ENCODE results near the gene USP17L21.
"Not testable (repeated sequence)": the region's sequence is repeated elsewhere in the genome, so short reads cannot be mapped to it uniquely, and the experiment has no call there.

USP17L21 gene

DNA sequence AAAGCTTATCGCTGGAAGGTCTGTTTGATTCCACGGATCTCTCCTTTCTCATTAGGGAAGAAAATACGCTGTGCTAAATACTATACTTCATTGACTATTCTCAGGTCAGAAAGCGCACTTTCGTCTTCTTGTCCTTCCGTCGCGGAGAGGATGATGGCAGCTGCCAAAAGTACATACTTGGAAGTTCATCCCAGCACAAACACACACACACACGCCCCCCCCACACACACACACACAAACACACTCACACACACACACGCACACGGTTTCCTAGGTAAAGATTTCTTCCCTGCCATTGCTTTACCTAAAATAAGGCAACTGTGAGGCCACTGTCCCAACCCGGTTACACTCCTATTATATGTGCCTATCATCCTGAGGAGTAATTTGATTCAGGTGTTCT, 24.2 kb upstream of the USP17L21 start:
- H3K4me1 ChIP-seq (ENCODE audit: control extremely low read depth in 1 of 4, control insufficient read depth in 4 of 4, insufficient read depth in 4 of 4, low read length in 3 of 4); POLR2A ChIA-PET; H3K9me3 ChIP-seq (ENCODE audit: control extremely low read depth in 1 of 5, control insufficient read depth in 4 of 5, insufficient read depth in 2 of 5, low read depth in 1 of 5, low read length in 4 of 5); H3K27me3 ChIP-seq (replicated peaks in 2 of 5; ENCODE audit: control insufficient read depth in 4 of 5, insufficient read depth in 5 of 5, low read length in 4 of 5); H3K27ac ChIP-seq (ENCODE audit: insufficient read depth in 1 of 2, low read depth in 1 of 2, low read length in 2 of 2, poor library complexity in 1 of 2, severe bottlenecking in 2 of 2); H3K4me3 ChIP-seq (ENCODE audit: control insufficient read depth in 1 of 7, extremely low read depth in 1 of 7, insufficient read depth in 4 of 7, low read depth in 2 of 7, low read length in 6 of 7); H3K36me3 ChIP-seq (ENCODE audit: control insufficient read depth in 4 of 4, insufficient read depth in 4 of 4, low read length in 3 of 4); CTCF ChIA-PET: not testable (repeated sequence)
- DNase-seq: peak in 1 of 3 donors; percentile 0
- WGBS (ENCODE audit: insufficient coverage): no CpG with 5 or more reads among the region's 12 CpGs

DNA sequence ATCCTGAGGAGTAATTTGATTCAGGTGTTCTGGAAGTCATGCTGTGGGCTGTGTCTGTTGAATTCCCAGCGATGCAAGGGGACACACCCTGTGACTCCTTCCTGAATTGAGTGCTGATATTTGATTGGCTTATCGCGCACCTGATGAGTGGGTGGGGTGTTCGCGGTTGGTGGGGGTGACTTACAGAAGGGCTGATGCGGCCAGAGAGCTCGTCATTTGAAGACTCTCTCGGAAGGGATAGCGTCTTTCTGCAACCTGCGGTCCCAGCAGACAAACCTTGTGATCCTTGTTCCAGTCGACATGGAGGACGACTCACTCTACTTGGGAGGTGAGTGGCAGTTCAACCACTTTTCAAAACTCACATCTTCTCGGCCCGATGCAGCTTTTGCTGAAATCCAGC, 19.1 kb upstream of the USP17L21 start, which contains the start of gene USP17L17:
Gene USP17L17, plus strand, starts transcription at position 301 of the 400 bp plus-strand sequence. Its CDS starts 0 bp downstream, at position 301.
- H3K36me3 ChIP-seq (ENCODE audit: control insufficient read depth in 4 of 4, insufficient read depth in 4 of 4, low read length in 3 of 4); DNase-seq; CTCF ChIA-PET; H3K27ac ChIP-seq (ENCODE audit: insufficient read depth in 1 of 2, low read depth in 1 of 2, low read length in 2 of 2, poor library complexity in 1 of 2, severe bottlenecking in 2 of 2); POLR2A ChIA-PET; H3K4me3 ChIP-seq (ENCODE audit: control insufficient read depth in 1 of 7, extremely low read depth in 1 of 7, insufficient read depth in 4 of 7, low read depth in 2 of 7, low read length in 6 of 7); H3K27me3 ChIP-seq (replicated peaks in 2 of 5; ENCODE audit: control insufficient read depth in 4 of 5, insufficient read depth in 5 of 5, low read length in 4 of 5); H3K4me1 ChIP-seq (ENCODE audit: control extremely low read depth in 1 of 4, control insufficient read depth in 4 of 4, insufficient read depth in 4 of 4, low read length in 3 of 4); H3K9me3 ChIP-seq (ENCODE audit: control extremely low read depth in 1 of 5, control insufficient read depth in 4 of 5, insufficient read depth in 2 of 5, low read depth in 1 of 5, low read length in 4 of 5): not testable (repeated sequence)
- no CpG with 5 or more reads among the region's 14 CpGs for WGBS (ENCODE audit: insufficient coverage)

DNA sequence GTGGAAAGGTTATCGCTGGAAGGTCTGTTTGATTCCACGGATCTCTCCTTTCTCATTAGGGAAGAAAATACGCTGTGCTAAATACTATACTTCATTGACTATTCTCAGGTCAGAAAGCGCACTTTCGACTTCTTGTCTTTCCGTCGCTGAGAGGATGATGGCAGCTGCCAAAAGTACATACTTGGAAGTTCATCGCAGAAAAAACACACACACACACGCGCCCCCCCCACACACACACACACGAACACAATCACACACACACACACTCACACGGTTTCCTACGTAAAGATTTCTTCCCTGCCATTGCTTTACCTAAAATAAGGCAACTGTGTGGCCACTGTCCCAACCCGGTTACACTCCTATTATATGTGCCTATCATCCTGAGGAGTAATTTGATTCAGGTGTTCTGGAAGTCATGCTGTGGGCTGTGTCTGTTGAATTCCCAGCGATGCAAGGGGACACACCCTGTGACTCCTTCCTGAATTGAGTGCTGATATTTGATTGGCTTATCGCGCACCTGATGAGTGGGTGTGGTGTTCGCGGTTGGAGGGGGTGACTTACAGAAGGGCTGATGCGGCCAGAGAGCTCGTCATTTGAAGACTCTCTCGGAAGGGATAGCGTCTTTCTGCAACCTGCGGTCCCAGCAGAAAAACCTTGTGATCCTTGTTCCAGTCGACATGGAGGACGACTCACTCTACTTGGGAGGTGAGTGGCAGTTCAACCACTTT, 14.6 kb upstream of the USP17L21 start, which contains the start of gene USP17L18:
Gene USP17L18, plus strand, starts transcription at position 678 of the 728 bp plus-strand sequence. Its CDS starts 0 bp downstream, at position 678.
- POLR2A ChIA-PET; H3K4me1 ChIP-seq (ENCODE audit: control extremely low read depth in 1 of 4, control insufficient read depth in 4 of 4, insufficient read depth in 4 of 4, low read length in 3 of 4); H3K27me3 ChIP-seq (replicated peaks in 2 of 5; ENCODE audit: control insufficient read depth in 4 of 5, insufficient read depth in 5 of 5, low read length in 4 of 5); H3K4me3 ChIP-seq (ENCODE audit: control insufficient read depth in 1 of 7, extremely low read depth in 1 of 7, insufficient read depth in 4 of 7, low read depth in 2 of 7, low read length in 6 of 7); H3K36me3 ChIP-seq (ENCODE audit: control insufficient read depth in 4 of 4, insufficient read depth in 4 of 4, low read length in 3 of 4); DNase-seq; CTCF ChIA-PET; H3K27ac ChIP-seq (ENCODE audit: insufficient read depth in 1 of 2, low read depth in 1 of 2, low read length in 2 of 2, poor library complexity in 1 of 2, severe bottlenecking in 2 of 2); H3K9me3 ChIP-seq (ENCODE audit: control extremely low read depth in 1 of 5, control insufficient read depth in 4 of 5, insufficient read depth in 2 of 5, low read depth in 1 of 5, low read length in 4 of 5): not testable (repeated sequence)
- WGBS (ENCODE audit: insufficient coverage): no CpG with 5 or more reads among the region's 26 CpGs

DNA sequence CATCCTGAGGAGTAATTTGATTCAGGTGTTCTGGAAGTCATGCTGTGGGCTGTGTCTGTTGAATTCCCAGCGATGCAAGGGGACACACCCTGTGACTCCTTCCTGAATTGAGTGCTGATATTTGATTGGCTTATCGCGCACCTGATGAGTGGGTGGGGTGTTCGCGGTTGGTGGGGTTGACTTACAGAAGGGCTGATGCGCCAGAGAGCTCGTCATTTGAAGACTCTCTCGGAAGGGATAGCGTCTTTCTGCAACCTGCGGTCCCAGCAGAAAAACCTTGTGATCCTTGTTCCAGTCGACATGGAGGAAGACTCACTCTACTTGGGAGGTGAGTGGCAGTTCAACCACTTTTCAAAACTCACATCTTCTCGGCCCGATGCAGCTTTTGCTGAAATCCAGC, 9.6 kb upstream of the USP17L21 start, which contains the start of gene USP17L19:
Gene USP17L19, plus strand, starts transcription at position 301 of the 400 bp plus-strand sequence. Its CDS starts 0 bp downstream, at position 301.
- POLR2A ChIA-PET; H3K4me1 ChIP-seq (ENCODE audit: control extremely low read depth in 1 of 4, control insufficient read depth in 4 of 4, insufficient read depth in 4 of 4, low read length in 3 of 4); H3K27me3 ChIP-seq (replicated peaks in 2 of 5; ENCODE audit: control insufficient read depth in 4 of 5, insufficient read depth in 5 of 5, low read length in 4 of 5); H3K36me3 ChIP-seq (ENCODE audit: control insufficient read depth in 4 of 4, insufficient read depth in 4 of 4, low read length in 3 of 4); H3K9me3 ChIP-seq (ENCODE audit: control extremely low read depth in 1 of 5, control insufficient read depth in 4 of 5, insufficient read depth in 2 of 5, low read depth in 1 of 5, low read length in 4 of 5); DNase-seq; CTCF ChIA-PET; H3K27ac ChIP-seq (ENCODE audit: insufficient read depth in 1 of 2, low read depth in 1 of 2, low read length in 2 of 2, poor library complexity in 1 of 2, severe bottlenecking in 2 of 2); H3K4me3 ChIP-seq (ENCODE audit: control insufficient read depth in 1 of 7, extremely low read depth in 1 of 7, insufficient read depth in 4 of 7, low read depth in 2 of 7, low read length in 6 of 7): not testable (repeated sequence)
- WGBS (ENCODE audit: insufficient coverage): no CpG with 5 or more reads among the region's 13 CpGs

DNA sequence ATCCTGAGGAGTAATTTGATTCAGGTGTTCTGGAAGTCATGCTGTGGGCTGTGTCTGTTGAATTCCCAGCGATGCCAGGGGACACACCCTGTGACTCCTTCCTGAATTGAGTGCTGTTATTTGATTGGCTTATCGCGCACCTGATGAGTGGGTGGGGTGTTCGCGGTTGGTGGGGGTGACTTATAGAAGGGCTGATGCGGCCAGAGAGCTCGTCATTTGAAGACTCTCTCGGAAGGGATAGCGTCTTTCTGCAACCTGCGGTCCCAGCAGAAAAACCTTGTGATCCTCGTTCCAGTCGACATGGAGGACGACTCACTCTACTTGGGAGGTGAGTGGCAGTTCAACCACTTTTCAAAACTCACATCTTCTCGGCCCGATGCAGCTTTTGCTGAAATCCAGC, 4.8 kb upstream of the USP17L21 start, which contains the start of gene USP17L20:
Gene USP17L20, plus strand, starts transcription at position 301 of the 400 bp plus-strand sequence. Its CDS starts 0 bp downstream, at position 301.
- POLR2A ChIA-PET; H3K4me3 ChIP-seq (ENCODE audit: control insufficient read depth in 1 of 7, extremely low read depth in 1 of 7, insufficient read depth in 4 of 7, low read depth in 2 of 7, low read length in 6 of 7): not testable (repeated sequence)
- WGBS (ENCODE audit: insufficient coverage): no CpG with 5 or more reads among the region's 15 CpGs

DNA sequence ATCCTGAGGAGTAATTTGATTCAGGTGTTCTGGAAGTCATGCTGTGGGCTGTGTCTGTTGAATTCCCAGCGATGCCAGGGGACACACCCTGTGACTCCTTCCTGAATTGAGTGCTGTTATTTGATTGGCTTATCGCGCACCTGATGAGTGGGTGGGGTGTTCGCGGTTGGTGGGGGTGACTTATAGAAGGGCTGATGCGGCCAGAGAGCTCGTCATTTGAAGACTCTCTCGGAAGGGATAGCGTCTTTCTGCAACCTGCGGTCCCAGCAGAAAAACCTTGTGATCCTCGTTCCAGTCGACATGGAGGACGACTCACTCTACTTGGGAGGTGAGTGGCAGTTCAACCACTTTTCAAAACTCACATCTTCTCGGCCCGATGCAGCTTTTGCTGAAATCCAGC, 4.6 kb downstream of the USP17L21 start, which contains the start of gene USP17L22:
Gene USP17L22, plus strand, starts transcription at position 301 of the 400 bp plus-strand sequence. Its CDS starts 0 bp downstream, at position 301.
- no CpG with 5 or more reads among the region's 15 CpGs for WGBS (ENCODE audit: insufficient coverage)
- H3K27me3 ChIP-seq (replicated peaks in 2 of 5; ENCODE audit: control insufficient read depth in 4 of 5, insufficient read depth in 5 of 5, low read length in 4 of 5); CTCF ChIA-PET; H3K27ac ChIP-seq (ENCODE audit: insufficient read depth in 1 of 2, low read depth in 1 of 2, low read length in 2 of 2, poor library complexity in 1 of 2, severe bottlenecking in 2 of 2); H3K9me3 ChIP-seq (ENCODE audit: control extremely low read depth in 1 of 5, control insufficient read depth in 4 of 5, insufficient read depth in 2 of 5, low read depth in 1 of 5, low read length in 4 of 5); POLR2A ChIA-PET; H3K4me3 ChIP-seq (ENCODE audit: control insufficient read depth in 1 of 7, extremely low read depth in 1 of 7, insufficient read depth in 4 of 7, low read depth in 2 of 7, low read length in 6 of 7); H3K36me3 ChIP-seq (ENCODE audit: control insufficient read depth in 4 of 4, insufficient read depth in 4 of 4, low read length in 3 of 4); DNase-seq; H3K4me1 ChIP-seq (ENCODE audit: control extremely low read depth in 1 of 4, control insufficient read depth in 4 of 4, insufficient read depth in 4 of 4, low read length in 3 of 4): not testable (repeated sequence)

More for the DNA sequence above, 4.8 kb upstream of the USP17L21 start, which contains the start of gene USP17L20:
- CTCF ChIA-PET; H3K27ac ChIP-seq (ENCODE audit: insufficient read depth in 1 of 2, low read depth in 1 of 2, low read length in 2 of 2, poor library complexity in 1 of 2, severe bottlenecking in 2 of 2); H3K9me3 ChIP-seq (ENCODE audit: control extremely low read depth in 1 of 5, control insufficient read depth in 4 of 5, insufficient read depth in 2 of 5, low read depth in 1 of 5, low read length in 4 of 5); H3K4me1 ChIP-seq (ENCODE audit: control extremely low read depth in 1 of 4, control insufficient read depth in 4 of 4, insufficient read depth in 4 of 4, low read length in 3 of 4); H3K36me3 ChIP-seq (ENCODE audit: control insufficient read depth in 4 of 4, insufficient read depth in 4 of 4, low read length in 3 of 4); DNase-seq; H3K27me3 ChIP-seq (replicated peaks in 2 of 5; ENCODE audit: control insufficient read depth in 4 of 5, insufficient read depth in 5 of 5, low read length in 4 of 5): not testable (repeated sequence)

DNA sequence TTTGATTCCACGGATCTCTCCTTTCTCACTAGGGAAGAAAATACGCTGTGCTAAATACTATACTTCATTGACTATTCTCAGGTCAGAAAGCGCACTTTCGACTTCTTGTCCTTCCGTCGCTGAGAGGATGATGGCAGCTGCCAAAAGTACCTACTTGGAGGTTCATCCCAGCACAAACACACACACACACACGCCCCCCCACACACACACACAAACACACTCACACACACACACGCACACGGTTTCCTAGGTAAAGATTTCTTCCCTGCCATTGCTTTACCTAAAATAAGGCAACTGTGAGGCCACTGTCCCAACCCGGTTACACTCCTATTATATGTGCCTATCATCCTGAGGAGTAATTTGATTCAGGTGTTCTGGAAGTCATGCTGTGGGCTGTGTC, 9.0 kb downstream of the USP17L21 start:
- 96% methylated on average over 3 of the region's 10 CpGs for WGBS (ENCODE audit: insufficient coverage)
- POLR2A ChIA-PET; H3K4me3 ChIP-seq (ENCODE audit: control insufficient read depth in 1 of 7, extremely low read depth in 1 of 7, insufficient read depth in 4 of 7, low read depth in 2 of 7, low read length in 6 of 7); H3K36me3 ChIP-seq (ENCODE audit: control insufficient read depth in 4 of 4, insufficient read depth in 4 of 4, low read length in 3 of 4); H3K4me1 ChIP-seq (ENCODE audit: control extremely low read depth in 1 of 4, control insufficient read depth in 4 of 4, insufficient read depth in 4 of 4, low read length in 3 of 4); H3K9me3 ChIP-seq (ENCODE audit: control extremely low read depth in 1 of 5, control insufficient read depth in 4 of 5, insufficient read depth in 2 of 5, low read depth in 1 of 5, low read length in 4 of 5); H3K27ac ChIP-seq (ENCODE audit: insufficient read depth in 1 of 2, low read depth in 1 of 2, low read length in 2 of 2, poor library complexity in 1 of 2, severe bottlenecking in 2 of 2); DNase-seq; CTCF ChIA-PET; H3K27me3 ChIP-seq (replicated peaks in 2 of 5; ENCODE audit: control insufficient read depth in 4 of 5, insufficient read depth in 5 of 5, low read length in 4 of 5): not testable (repeated sequence)

Measured in common myeloid progenitor, CD34-positive (primary cell).